NCI-H146 (cell line): ENCODE results near the gene EFCC1.
A peak's percentile ranks its signal among the peaks of the same experiment; 100 is the strongest.

Source experiments
- DNase-seq: peaks from one replicate; lab custom pipeline; 2025; lab: John Stamatoyannopoulos, UW

Gene EFCC1

GRCh38 chr3:129014793-129015345 is 13.8 kb downstream of the EFCC1 start:
- no peak for DNase-seq

- no peak for DNase-seq
Measured at GRCh38 chr3:129015388-129016105, 14.4 kb downstream of the EFCC1 start.

- peak; percentile 96 for DNase-seq
Measured at GRCh38 chr3:129016356-129016719, 15.2 kb downstream of the EFCC1 start.

GRCh38 chr3:129016720-129017483 is 15.8 kb downstream of the EFCC1 start:
- no peak for DNase-seq

- no peak for DNase-seq
Measured at GRCh38 chr3:129017484-129017899, 16.4 kb downstream of the EFCC1 start.

GRCh38 chr3:129018271-129018670 is 17.2 kb downstream of the EFCC1 start:
- no peak for DNase-seq

- DNase-seq, result no peak
Measured at GRCh38 chr3:129018751-129019150, 17.6 kb downstream of the EFCC1 start.

- no peak for DNase-seq
Measured at GRCh38 chr3:129019266-129019665, 18.2 kb downstream of the EFCC1 start.

- DNase-seq, result no peak
Measured at GRCh38 chr3:129020691-129021090, 19.6 kb downstream of the EFCC1 start.

- no peak for DNase-seq
Measured at GRCh38 chr3:129021140-129021551, 20.0 kb downstream of the EFCC1 start.

GRCh38 chr3:129022114-129023007 is 21.3 kb downstream of the EFCC1 start:
- DNase-seq, result no peak

- no peak for DNase-seq
Measured at GRCh38 chr3:129023008-129023358, 21.9 kb downstream of the EFCC1 start.

GRCh38 chr3:129023909-129024308 is 22.8 kb downstream of the EFCC1 start:
- DNase-seq, result peak; percentile 63

- no peak for DNase-seq
Measured at GRCh38 chr3:129025108-129025507, 24.0 kb downstream of the EFCC1 start.

- no peak for DNase-seq
Measured at GRCh38 chr3:129025691-129026435, 24.8 kb downstream of the EFCC1 start.

GRCh38 chr3:129026728-129027543 is 25.8 kb downstream of the EFCC1 start:
- DNase-seq, result peak; percentile 99

GRCh38 chr3:129027544-129027880 is 26.4 kb downstream of the EFCC1 start:
- no peak for DNase-seq

- no peak for DNase-seq
Measured at GRCh38 chr3:129028866-129029265, 27.8 kb downstream of the EFCC1 start.

- no peak for DNase-seq
Measured at GRCh38 chr3:129030611-129031010, 29.5 kb downstream of the EFCC1 start.

GRCh38 chr3:129031476-129032215 is 30.5 kb downstream of the EFCC1 start:
- no peak for DNase-seq
